Suprapubic skin (tissue), 4 donors: ENCODE results near the gene WDR62. TPM values are rescaled to one million over a fixed set of nuclear protein-coding genes. Genes with fewer than 3 reads are reported as not detected.
"Not testable (repeated sequence)": the region's sequence is repeated elsewhere in the genome, so short reads cannot be mapped to it uniquely, and the experiment has no call there.

Source experiments
- DNase-seq, 2 donors: peaks; one replicate each; pipeline ENCODE4 v3.0.0-alpha.2; 2019; ENCODE audit warnings: low spot score in 2 of 2
- H3K27ac ChIP-seq: fragments of 200-600 bp; sonication (generic); one replicate; pipeline ENCODE4 v1.5.1; 2019
- H3K27me3 ChIP-seq: fragments of 200-600 bp; sonication (generic); one replicate; pipeline ENCODE4 v1.5.1; 2019
- H3K36me3 ChIP-seq: fragments of 200-600 bp; sonication (generic); one replicate; pipeline ENCODE4 v1.5.1; 2019
- H3K4me1 ChIP-seq: fragments of 200-600 bp; sonication (generic); one replicate; pipeline ENCODE4 v1.5.1; 2019
- H3K4me3 ChIP-seq: fragments of 200-600 bp; sonication (generic); one replicate; pipeline ENCODE4 v1.5.1; 2019; ENCODE audit warnings: mild to moderate bottlenecking
- H3K9me3 ChIP-seq: fragments of 200-600 bp; sonication (generic); one replicate; pipeline ENCODE4 v1.5.1; 2019
- EP300 ChIP-seq: sonication (generic); formaldehyde crosslinking; IDR thresholded peaks from one replicate; pipeline ENCODE4 v1.6.1; 2017; ENCODE audit warnings: antibody characterized with exemption
- POLR2A ChIP-seq, 2 donors: fragments of 450-650 bp; IDR thresholded peaks; one replicate each; pipeline ENCODE4 v1.6.1; 2017; ENCODE audit warnings: antibody characterized with exemption in 2 of 2, mild to moderate bottlenecking in 2 of 2, moderate library complexity in 2 of 2
- POLR2AphosphoS5 ChIP-seq, 3 donors: sonication (generic); formaldehyde crosslinking; IDR thresholded peaks; one replicate each; pipeline ENCODE4 v1.6.1; 2017; ENCODE audit warnings: antibody characterized with exemption in 3 of 3
- WGBS: methylation state at CpG from one replicate; pipeline ENCODE4 v1.1.5; 2018; 5-methylcytosine and 5-hydroxymethylcytosine counted together
- total RNA-seq, 4 donors: library from RNA; depleted of rRNA; stranded (reverse); fragments of >200 nt; gene quantifications; one replicate each; pipeline ENCODE4 v1.1.0, GENCODE V29; 2016
- TF ChIP-seq, protein P1 (sequence below), 2 donors: fragments of 200-600 bp in 1 of 2; fragments of 450-650 bp in 1 of 2; sonication (generic) in 1 of 2; IDR thresholded peaks; one replicate each; pipeline ENCODE4 v1.5.1; 2016 to 2019; ENCODE audit warnings: antibody characterized with exemption in 2 of 2, mild to moderate bottlenecking in 1 of 2, moderate library complexity in 1 of 2

WDR62 gene
- total RNA-seq, 4 donors from 2014 or later: 1.4 to 3.7 (median 1.8) TPM

DNA sequence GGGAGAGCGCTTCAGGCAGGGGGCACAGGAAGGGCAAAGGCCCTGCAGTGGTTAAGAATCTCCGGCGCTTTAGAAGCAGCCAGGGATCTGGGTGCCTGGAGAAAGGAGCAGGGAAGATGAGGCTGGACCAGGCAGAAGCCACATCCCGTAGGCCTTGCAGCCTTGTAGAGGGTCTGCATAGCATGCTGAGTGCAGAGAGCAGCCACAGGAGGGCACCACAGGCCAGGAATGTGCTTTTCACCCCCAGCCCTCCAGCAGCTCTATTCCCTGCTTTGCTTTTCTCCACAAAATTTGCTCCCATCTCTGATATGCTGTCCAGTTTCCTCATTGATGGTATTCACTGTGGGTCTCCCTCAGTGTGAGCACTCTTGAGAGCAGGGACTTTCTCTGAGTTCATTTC lies 5.7 kb downstream of the WDR62 start:
- no peak for DNase-seq
- 75% methylated on average over 4 of the region's 4 CpGs for WGBS

DNA sequence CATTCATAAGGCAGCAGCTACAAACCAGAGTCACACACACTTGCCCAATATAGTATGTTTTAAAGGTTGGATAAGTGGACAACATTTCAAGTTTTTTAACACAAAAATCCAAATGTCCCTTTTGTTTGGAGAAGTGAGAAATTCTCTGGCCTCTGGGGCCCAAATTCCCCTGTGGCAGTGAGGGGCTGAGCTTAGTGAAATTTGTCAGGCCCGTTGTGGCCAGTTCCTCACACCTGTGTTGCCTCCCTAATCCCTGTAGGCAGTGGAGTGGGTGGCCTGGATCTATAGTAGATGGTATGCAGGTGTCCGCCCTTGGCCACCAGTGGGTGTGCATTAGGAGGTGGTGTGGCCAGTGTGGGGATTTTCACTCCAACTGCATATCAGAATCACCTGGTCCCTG lies 6.7 kb downstream of the WDR62 start:
- Histone ChIP-seq H3K27ac (no peak overlapping the region), H3K4me1 (peaks cover 5% of the 10 kb centered on the region), H3K9me3 (no peaks in the 10 kb centered on the region), H3K27me3 (no peaks in the 10 kb centered on the region), H3K4me3 (no peak overlapping the region), H3K36me3 (no peaks in the 10 kb centered on the region)
- TF ChIP-seq EP300 (no peak), POLR2AphosphoS5 (IDR thresholded peaks at IDR 0.05) (no peak), POLR2A (IDR thresholded peaks at IDR 0.05) (no peak)
- TF ChIP-seq, protein P1, sequence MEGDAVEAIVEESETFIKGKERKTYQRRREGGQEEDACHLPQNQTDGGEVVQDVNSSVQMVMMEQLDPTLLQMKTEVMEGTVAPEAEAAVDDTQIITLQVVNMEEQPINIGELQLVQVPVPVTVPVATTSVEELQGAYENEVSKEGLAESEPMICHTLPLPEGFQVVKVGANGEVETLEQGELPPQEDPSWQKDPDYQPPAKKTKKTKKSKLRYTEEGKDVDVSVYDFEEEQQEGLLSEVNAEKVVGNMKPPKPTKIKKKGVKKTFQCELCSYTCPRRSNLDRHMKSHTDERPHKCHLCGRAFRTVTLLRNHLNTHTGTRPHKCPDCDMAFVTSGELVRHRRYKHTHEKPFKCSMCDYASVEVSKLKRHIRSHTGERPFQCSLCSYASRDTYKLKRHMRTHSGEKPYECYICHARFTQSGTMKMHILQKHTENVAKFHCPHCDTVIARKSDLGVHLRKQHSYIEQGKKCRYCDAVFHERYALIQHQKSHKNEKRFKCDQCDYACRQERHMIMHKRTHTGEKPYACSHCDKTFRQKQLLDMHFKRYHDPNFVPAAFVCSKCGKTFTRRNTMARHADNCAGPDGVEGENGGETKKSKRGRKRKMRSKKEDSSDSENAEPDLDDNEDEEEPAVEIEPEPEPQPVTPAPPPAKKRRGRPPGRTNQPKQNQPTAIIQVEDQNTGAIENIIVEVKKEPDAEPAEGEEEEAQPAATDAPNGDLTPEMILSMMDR (IDR thresholded peaks at IDR 0.05): no peak
- DNase-seq: no peak
- WGBS: 100% methylated on average over 2 of the region's 2 CpGs

More for the DNA sequence above, 5.7 kb downstream of the WDR62 start:
- Histone ChIP-seq H3K36me3 (no peaks in the 10 kb centered on the region), H3K4me3 (no peak overlapping the region), H3K27ac (no peak overlapping the region), H3K27me3 (no peaks in the 10 kb centered on the region), H3K4me1 (peaks cover 11% of the 10 kb centered on the region), H3K9me3 (no peaks in the 10 kb centered on the region)
- TF ChIP-seq, protein P1 (IDR thresholded peaks at IDR 0.05): peak in 1 of 2 donors; percentile 30
- no peak for TF ChIP-seq POLR2A (IDR thresholded peaks at IDR 0.05)

DNA sequence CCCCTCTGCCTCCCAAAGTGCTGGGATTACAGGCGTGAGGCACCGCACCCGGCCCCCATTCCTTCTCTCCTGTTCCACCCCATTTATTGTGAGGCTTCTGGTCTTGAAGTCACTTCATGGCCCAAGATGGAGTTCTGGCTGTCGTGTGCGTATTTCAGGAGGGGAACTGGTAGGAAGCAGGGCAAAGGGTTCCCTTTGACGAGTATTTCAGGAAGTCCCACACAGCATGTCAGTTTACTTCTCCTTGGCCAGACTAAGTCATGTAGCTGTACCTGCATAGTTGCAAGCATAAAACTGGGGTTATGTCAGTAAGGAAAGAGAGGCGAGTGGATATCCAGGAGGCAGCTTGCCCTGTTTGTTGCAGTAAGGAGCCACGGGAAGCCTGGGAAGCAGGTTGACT lies 10.1 kb downstream of the WDR62 start:
- 95% methylated on average over 8 of the region's 8 CpGs for WGBS
- TF ChIP-seq POLR2A (IDR thresholded peaks at IDR 0.05) (no peak), POLR2AphosphoS5 (IDR thresholded peaks at IDR 0.05) (no peak), EP300 (no peak)
- TF ChIP-seq, protein P1 (IDR thresholded peaks at IDR 0.05): no peak

DNA sequence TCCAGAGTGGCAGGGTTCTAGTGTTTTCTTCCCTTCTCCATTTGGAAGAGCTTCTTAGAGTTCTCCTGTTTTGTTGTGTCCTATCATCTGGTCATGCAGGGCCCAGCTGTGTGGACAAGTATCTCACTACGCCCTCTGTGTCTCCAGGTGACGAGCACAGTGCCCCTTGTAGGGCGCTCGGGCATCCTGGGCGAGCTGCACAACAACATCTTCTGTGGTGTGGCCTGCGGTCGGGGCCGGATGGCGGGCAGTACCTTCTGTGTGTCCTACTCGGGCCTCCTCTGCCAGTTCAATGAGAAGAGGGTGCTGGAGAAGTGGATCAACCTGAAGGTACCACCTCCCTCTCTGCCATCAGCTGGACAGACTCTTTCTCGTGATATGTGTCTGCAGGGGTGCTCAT lies 13.0 kb downstream of the WDR62 start:
- peaks cover 8% of the 10 kb centered on the region for H3K4me1 ChIP-seq

More for the DNA sequence above, 10.1 kb downstream of the WDR62 start:
- H3K36me3 ChIP-seq: no peaks in the 10 kb centered on the region
- no peaks in the 10 kb centered on the region for H3K9me3 ChIP-seq
- DNase-seq: no peak
- H3K4me3 ChIP-seq: no peak overlapping the region
- no peaks in the 10 kb centered on the region for H3K27me3 ChIP-seq
- no peaks in the 10 kb centered on the region for H3K4me1 ChIP-seq
- H3K27ac ChIP-seq: no peak overlapping the region

DNA sequence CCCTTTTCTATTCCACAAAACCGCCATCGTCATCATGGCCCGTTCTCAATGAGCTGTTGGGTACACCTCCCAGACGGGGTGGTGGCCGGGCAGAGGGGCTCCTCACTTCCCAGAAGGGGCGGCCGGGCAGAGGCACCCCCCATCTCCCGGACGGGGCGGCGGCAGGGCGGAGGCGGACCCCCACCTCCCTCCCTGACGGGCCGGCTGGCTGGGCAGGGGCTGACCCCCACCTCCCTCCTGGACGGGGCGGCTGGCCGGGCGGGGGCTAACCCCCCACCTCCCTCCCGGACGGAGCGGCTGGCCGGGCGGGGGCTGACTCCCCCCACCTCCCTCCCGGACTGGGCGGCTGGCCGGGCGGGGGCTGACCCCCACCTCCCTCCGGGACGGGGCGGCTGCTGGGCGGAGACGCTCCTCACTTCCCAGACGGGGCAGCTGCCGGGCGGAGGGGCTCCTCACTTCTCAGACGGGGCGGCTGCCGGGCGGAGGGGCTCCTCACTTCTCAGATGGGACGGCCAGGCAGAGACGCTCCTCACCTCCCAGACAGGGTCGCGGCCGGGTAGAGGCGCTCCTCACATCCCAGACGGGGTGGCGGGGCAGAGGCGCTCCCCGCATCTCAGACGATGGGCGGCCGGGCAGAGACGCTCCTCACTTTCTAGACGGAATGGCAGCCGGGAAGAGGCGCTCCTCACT lies 14.3 kb downstream of the WDR62 start:
- not testable (repeated sequence) for DNase-seq, H3K4me1 ChIP-seq, H3K4me3 ChIP-seq, H3K27ac ChIP-seq, H3K36me3 ChIP-seq, H3K27me3 ChIP-seq, H3K9me3 ChIP-seq
- 93% methylated on average over 6 of the region's 57 CpGs for WGBS

More for the DNA sequence above, 13.0 kb downstream of the WDR62 start:
- H3K27me3 ChIP-seq: no peaks in the 10 kb centered on the region
- TF ChIP-seq EP300: no peak
- no peak for TF ChIP-seq POLR2A (IDR thresholded peaks at IDR 0.05)
- TF ChIP-seq, protein P1 (IDR thresholded peaks at IDR 0.05): no peak
- TF ChIP-seq POLR2AphosphoS5 (IDR thresholded peaks at IDR 0.05): no peak
- 97% methylated on average over 11 of the region's 11 CpGs for WGBS
- H3K9me3 ChIP-seq: no peaks in the 10 kb centered on the region
- no peaks in the 10 kb centered on the region for H3K36me3 ChIP-seq
- H3K4me3 ChIP-seq: no peak overlapping the region
- H3K27ac ChIP-seq: no peak overlapping the region
- DNase-seq: no peak

DNA sequence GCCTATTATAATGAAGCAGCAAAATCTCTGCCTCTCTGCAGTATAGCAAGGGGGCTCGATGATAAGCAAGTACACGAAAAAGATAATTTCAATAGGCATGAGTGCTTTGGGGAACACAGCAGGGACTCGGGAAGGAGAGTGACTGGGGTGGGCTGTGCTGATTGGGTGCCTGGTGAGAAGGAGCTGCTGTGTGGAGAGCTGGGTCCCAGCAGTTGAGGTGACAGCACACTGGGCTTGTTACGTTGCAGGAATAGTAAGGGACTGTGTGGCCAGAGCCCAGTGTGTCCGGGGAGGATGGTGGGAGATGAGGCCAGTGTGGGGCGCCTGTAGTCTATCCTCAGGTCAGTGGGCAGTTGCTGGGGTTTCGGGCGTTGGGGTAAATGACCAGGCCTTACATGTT lies 17.4 kb downstream of the WDR62 start:
- DNase-seq: no peak
- WGBS: 96% methylated on average over 8 of the region's 8 CpGs
- Histone ChIP-seq H3K9me3 (no peaks in the 10 kb centered on the region), H3K36me3 (no peaks in the 10 kb centered on the region), H3K27ac (no peak overlapping the region), H3K27me3 (no peaks in the 10 kb centered on the region), H3K4me1 (peaks cover 8% of the 10 kb centered on the region), H3K4me3 (no peak overlapping the region)
- TF ChIP-seq POLR2AphosphoS5 (IDR thresholded peaks at IDR 0.05) (no peak), POLR2A (IDR thresholded peaks at IDR 0.05) (no peak), EP300 (no peak)
- TF ChIP-seq, protein P1 (IDR thresholded peaks at IDR 0.05): no peak
